Small intestine (tissue), 7 donors: ENCODE data around the gene LMBRD1. TPM values are rescaled to one million over a fixed set of nuclear protein-coding genes. Genes with fewer than 3 reads are reported as not detected.
"Not testable (repeated sequence)": the region's sequence is repeated elsewhere in the genome, so short reads cannot be mapped to it uniquely, and the experiment has no call there.

ENCODE experiments used
- DNase-seq, 2 donors: peaks; one replicate each; pipeline versions ENCODE4 v3.0.0 to v3.0.0-alpha.2; 2013
- FAIRE-seq: peaks from 2 replicates; lab custom pipeline; 2012; peaks lifted over from hg19 to GRCh38; lab: Jason Lieb, UNC
- H3K27ac ChIP-seq, 3 donors: one replicate each; pipeline ENCODE4 v1.5.1; 2013; ENCODE audit warnings: low read length in 2 of 3, mild to moderate bottlenecking in 2 of 3, control low read depth in 1 of 3, inconsistent platforms in 1 of 3, low read depth in 1 of 3, moderate library complexity in 1 of 3
- H3K27me3 ChIP-seq, 3 donors: one replicate each; pipeline ENCODE4 v1.6.1; 2013; ENCODE audit warnings: low read length in 3 of 3, inconsistent platforms in 1 of 3; ENCODE audit not compliant: control insufficient read depth in 3 of 3, insufficient read depth in 3 of 3
- H3K36me3 ChIP-seq, 3 donors: one replicate each; pipeline ENCODE4 v1.6.1; 2013; ENCODE audit warnings: low read length in 3 of 3, inconsistent platforms in 1 of 3, low read depth in 1 of 3, mild to moderate bottlenecking in 1 of 3, moderate library complexity in 1 of 3; ENCODE audit not compliant: control insufficient read depth in 3 of 3, insufficient read depth in 2 of 3
- H3K4me1 ChIP-seq, 3 donors: one replicate each; pipeline ENCODE4 v1.6.1; 2013; ENCODE audit warnings: low read length in 2 of 3, inconsistent platforms in 1 of 3, low read depth in 1 of 3, mild to moderate bottlenecking in 1 of 3, moderate library complexity in 1 of 3; ENCODE audit not compliant: control insufficient read depth in 3 of 3, insufficient read depth in 2 of 3
- H3K4me3 ChIP-seq, 3 donors: one replicate each; pipeline ENCODE4 v1.5.1; 2013; ENCODE audit warnings: low read length in 3 of 3, control low read depth in 1 of 3, inconsistent platforms in 1 of 3, low read depth in 1 of 3, mild to moderate bottlenecking in 1 of 3, moderate library complexity in 1 of 3
- H3K9me3 ChIP-seq, 2 donors: one replicate each; pipeline ENCODE4 v1.6.1; 2013; ENCODE audit warnings: low read depth in 1 of 2, low read length in 1 of 2; ENCODE audit not compliant: control insufficient read depth in 2 of 2, insufficient read depth in 1 of 2
- WGBS, 3 donors: extraction: QIAGEN DNeasy Blood & Tissue Kit; methylation state at CpG; one replicate each; pipeline ENCODE4 v1.1.7; 2013; 5-methylcytosine and 5-hydroxymethylcytosine counted together
- polyA plus RNA-seq, 4 donors: library from polyadenylated mRNA; stranded (reverse) in 3 of 4; unstranded in 1 of 4; fragments of 200-250 nt in 3 of 4; fragments of 120-200 nt in 1 of 4; gene quantifications; one replicate each; pipeline versions ENCODE4 v1.2.1 to v1.2.3, GENCODE V29; 2013
- donor health status: healthy with polysubstance abuse.
- donor health status: control.
- donor health status: control.
- donor health status: Bipolar disorder and iron deficiency.
- donor health status: healthy.

The LMBRD1 gene
- polyA plus RNA-seq, 4 donors = 23.5 to 108 (median 36.0) TPM

- Histone ChIP-seq H3K27me3 (no peaks in the 10 kb centered on the region), H3K9me3 (no peaks in the 10 kb centered on the region), H3K4me3 (no peak overlapping the region), H3K36me3 (peaks cover 3 to 8% (median 4%) of the 10 kb centered on the region in 3 donors), H3K4me1 (no peaks in the 10 kb centered on the region), H3K27ac (no peak overlapping the region)
- 54 to 64% (median 56%) methylated on average over 2 of the region's 2 CpGs for WGBS, 3 donors
- no peak for FAIRE-seq
- peak; percentile 2 to 9 for DNase-seq
Measured at GRCh38 chr6:69673298-69673697, 123.5 kb downstream of the LMBRD1 start.

DNA sequence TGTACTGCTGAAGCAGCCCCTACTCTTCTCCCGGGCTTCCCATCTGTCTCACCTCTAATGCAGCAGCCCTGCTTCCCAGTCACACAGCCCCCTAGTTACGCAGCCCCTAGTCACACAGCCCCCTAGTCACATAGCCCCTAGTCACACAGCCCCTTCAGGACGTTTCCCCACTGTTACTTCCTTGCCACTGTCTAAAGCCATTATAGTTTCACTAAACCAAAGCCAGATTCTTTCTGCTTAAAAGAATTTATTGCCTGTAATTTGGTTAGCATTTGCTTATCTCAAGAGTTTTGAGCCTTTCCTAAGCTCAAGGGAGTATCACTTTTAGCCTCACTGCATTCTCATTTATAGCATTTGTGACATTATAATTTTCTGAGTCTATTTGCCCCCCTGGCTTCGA lies 127.9 kb downstream of the LMBRD1 start:
- H3K4me1 ChIP-seq = no peaks in the 10 kb centered on the region
- peaks cover 0 to 4% (median 4%) of the 10 kb centered on the region in 3 donors for H3K36me3 ChIP-seq
- H3K9me3 ChIP-seq = no peaks in the 10 kb centered on the region
- DNase-seq = no peak
- H3K4me3 ChIP-seq = no peak overlapping the region
- no peak overlapping the region for H3K27ac ChIP-seq
- no peaks in the 10 kb centered on the region for H3K27me3 ChIP-seq
- no peak for FAIRE-seq
- 67 to 81% (median 74%) methylated on average over 4 of the region's 4 CpGs for WGBS, 3 donors

- H3K27me3 ChIP-seq, H3K36me3 ChIP-seq, FAIRE-seq, H3K4me1 ChIP-seq, H3K9me3 ChIP-seq, H3K27ac ChIP-seq, DNase-seq, H3K4me3 ChIP-seq: not testable (repeated sequence)
- WGBS, 3 donors = 91 to 97% (median 96%) methylated on average over 9 of the region's 9 CpGs
Measured at GRCh38 chr6:69666779-69667178, 130.0 kb downstream of the LMBRD1 start.

- Histone ChIP-seq H3K9me3 (no peaks in the 10 kb centered on the region), H3K27me3 (no peaks in the 10 kb centered on the region), H3K36me3 (no peaks in the 10 kb centered on the region), H3K4me3 (no peak overlapping the region), H3K4me1 (no peaks in the 10 kb centered on the region), H3K27ac (no peak overlapping the region)
- DNase-seq (no peak), FAIRE-seq (no peak)
- WGBS, 3 donors = 64 to 77% (median 65%) methylated on average over 3 of the region's 3 CpGs
Measured at GRCh38 chr6:69665437-69665836, 131.4 kb downstream of the LMBRD1 start.

- no peak for DNase-seq
- Histone ChIP-seq H3K36me3 (no peaks in the 10 kb centered on the region), H3K27me3 (no peaks in the 10 kb centered on the region), H3K9me3 (no peaks in the 10 kb centered on the region), H3K27ac (no peak overlapping the region), H3K4me1 (no peaks in the 10 kb centered on the region), H3K4me3 (no peak overlapping the region)
- no peak for FAIRE-seq
- WGBS, 3 donors = 75 to 82% (median 75%) methylated on average over 1 of the region's 1 CpG
Measured at GRCh38 chr6:69664551-69664950, 132.3 kb downstream of the LMBRD1 start.

- no peaks in the 10 kb centered on the region for H3K36me3 ChIP-seq
- FAIRE-seq (no peak), DNase-seq (no peak)
- no peak overlapping the region for H3K4me3 ChIP-seq
- WGBS, 3 donors = 71 to 87% (median 75%) methylated on average over 2 of the region's 2 CpGs
- no peak overlapping the region for H3K27ac ChIP-seq
- peaks cover 0 to 2% of the 10 kb centered on the region in 2 donors for H3K9me3 ChIP-seq
- no peaks in the 10 kb centered on the region for H3K4me1 ChIP-seq
- H3K27me3 ChIP-seq = peaks cover 0 to 2% (median 0%) of the 10 kb centered on the region in 3 donors
Measured at GRCh38 chr6:69663215-69663614, 133.6 kb downstream of the LMBRD1 start.

DNA sequence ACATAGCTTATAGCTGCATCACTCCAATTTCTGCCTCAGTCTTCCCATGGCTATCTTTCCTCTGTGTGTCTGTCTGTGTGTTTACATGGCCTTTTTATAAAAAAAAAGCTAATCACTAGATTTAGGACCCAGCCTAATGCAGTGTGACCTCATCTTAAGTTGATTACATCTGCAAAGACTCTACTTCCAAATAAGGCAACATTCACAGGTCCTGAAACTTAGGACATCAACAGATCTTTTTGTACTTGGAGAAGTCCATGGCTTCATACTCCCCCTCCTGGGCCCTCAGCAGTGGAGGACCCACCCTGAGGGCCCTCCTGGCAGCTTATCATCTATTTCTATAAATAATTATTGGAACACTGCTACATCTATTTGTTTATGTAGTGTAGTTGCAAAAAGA lies 146.1 kb downstream of the LMBRD1 start:
- Histone ChIP-seq H3K9me3 (peaks cover 0 to 1% of the 10 kb centered on the region in 2 donors), H3K36me3 (no peaks in the 10 kb centered on the region), H3K27me3 (no peaks in the 10 kb centered on the region), H3K4me3 (no peak overlapping the region), H3K4me1 (no peaks in the 10 kb centered on the region), H3K27ac (no peak overlapping the region)
- DNase-seq (no peak), FAIRE-seq (no peak)

DNA sequence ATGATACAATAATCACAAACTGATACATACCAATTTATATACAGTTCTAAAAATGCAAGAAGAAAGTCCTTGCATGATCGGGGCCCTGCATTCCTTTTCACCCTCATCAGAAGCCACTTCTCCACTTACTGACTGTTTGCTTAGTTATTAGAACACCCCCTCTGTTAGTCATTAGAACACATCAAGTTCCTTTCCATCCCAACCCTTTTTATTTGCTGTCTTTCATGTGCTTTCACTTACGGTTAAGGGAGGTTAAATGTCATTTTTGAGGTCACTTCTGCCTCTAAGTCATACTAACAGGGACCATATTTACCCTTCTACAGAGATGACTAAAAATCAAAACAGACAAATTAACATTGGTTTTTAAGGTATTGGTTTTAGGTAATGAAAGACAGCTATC lies 149.1 kb downstream of the LMBRD1 start:
- FAIRE-seq = no peak
- Histone ChIP-seq H3K27me3 (no peaks in the 10 kb centered on the region), H3K4me3 (no peak overlapping the region), H3K4me1 (no peaks in the 10 kb centered on the region), H3K9me3 (no peaks in the 10 kb centered on the region), H3K36me3 (no peaks in the 10 kb centered on the region), H3K27ac (no peak overlapping the region)
- no peak for DNase-seq
- WGBS, 3 donors = 31 to 55% (median 39%) methylated on average over 2 of the region's 2 CpGs

DNA sequence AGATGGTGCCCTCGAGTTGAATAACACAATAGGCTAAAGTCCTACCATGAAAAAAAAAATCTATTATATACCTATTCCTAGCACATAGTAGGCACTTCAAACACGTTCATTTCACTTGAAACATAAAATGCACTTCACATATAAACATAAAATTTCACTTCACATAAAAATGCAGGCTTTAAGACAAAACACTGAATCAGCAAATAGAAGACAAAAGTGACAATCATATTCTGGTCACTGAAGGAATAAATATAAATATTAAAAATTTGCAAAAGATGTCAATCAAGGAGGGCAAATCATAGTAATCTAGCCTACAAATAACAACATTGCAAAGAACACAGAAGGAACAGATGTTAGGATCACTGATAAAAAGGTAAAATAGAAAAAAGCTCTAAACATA lies 153.1 kb downstream of the LMBRD1 start:
- Histone ChIP-seq H3K9me3 (no peaks in the 10 kb centered on the region), H3K4me3 (no peak overlapping the region), H3K36me3 (no peaks in the 10 kb centered on the region), H3K4me1 (no peaks in the 10 kb centered on the region), H3K27me3 (no peaks in the 10 kb centered on the region), H3K27ac (no peak overlapping the region)
- FAIRE-seq (no peak), DNase-seq (no peak)
- 13 to 56% (median 35%) methylated on average over 2 of the region's 2 CpGs for WGBS, 3 donors
